Measurements from ENCODE around the gene OR4E2. TPM values are rescaled to one million over a fixed set of nuclear protein-coding genes. Genes with fewer than 3 reads are reported as not detected.

The OR4E2 gene
- total RNA-seq, 4 donors from 2014 or later, result not detected

GRCh38 chr14:21652209-21652808 lies 1.3 kb upstream of the OR4E2 start:
- 45% methylated on average over 1 of the region's 1 CpG for WGBS
- no peak overlapping the region for H3K4me3 ChIP-seq
- H3K27me3 ChIP-seq, result no peaks in the 10 kb centered on the region
- no peaks in the 10 kb centered on the region for H3K36me3 ChIP-seq
- peaks cover 3% of the 10 kb centered on the region for H3K9me3 ChIP-seq
- no peak overlapping the region for H3K27ac ChIP-seq
- no peak for TF ChIP-seq CTCF (IDR thresholded peaks at IDR 0.05)
- TF ChIP-seq POLR2AphosphoS5 (IDR thresholded peaks at IDR 0.05), result no peak
- no peaks in the 10 kb centered on the region for H3K4me1 ChIP-seq
- no peak for DNase-seq (ENCODE audit: low spot score in 2 of 2)

DNA sequence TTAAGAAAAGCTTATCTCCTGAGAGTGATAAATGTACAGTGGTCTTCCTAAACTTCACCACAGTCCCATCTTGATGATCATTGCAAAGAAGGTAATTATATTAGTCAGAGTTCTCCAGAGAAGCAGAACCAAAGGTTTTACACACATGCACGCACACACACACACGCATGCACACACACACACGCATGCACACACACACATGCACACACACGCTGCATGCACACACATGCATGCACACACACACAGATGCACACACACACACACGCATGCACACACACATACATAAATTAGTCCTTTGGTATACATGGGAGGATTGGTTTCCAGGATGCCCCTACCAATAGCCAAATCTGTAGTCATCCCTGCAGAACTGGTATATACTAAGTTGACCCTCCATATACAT lies 580 bp downstream of the OR4E2 start:
- Histone ChIP-seq H3K27me3 (no peaks in the 10 kb centered on the region), H3K4me1 (no peaks in the 10 kb centered on the region), H3K36me3 (no peaks in the 10 kb centered on the region), H3K9me3 (no peaks in the 10 kb centered on the region), H3K4me3 (no peak overlapping the region), H3K27ac (no peak overlapping the region)
- TF ChIP-seq POLR2A (IDR thresholded peaks at IDR 0.05), result no peak
- no peak for TF ChIP-seq POLR2AphosphoS5 (IDR thresholded peaks at IDR 0.05)
- TF ChIP-seq CTCF (IDR thresholded peaks at IDR 0.05), result no peak
- TF ChIP-seq EP300 (IDR thresholded peaks at IDR 0.05), result no peak
- WGBS, result 90% methylated on average over 5 of the region's 5 CpGs
- DNase-seq (ENCODE audit: low spot score in 2 of 2), result no peak

GRCh38 chr14:21656980-21657379 lies 3.3 kb downstream of the OR4E2 start:
- 85% methylated on average over 1 of the region's 1 CpG for WGBS
- TF ChIP-seq POLR2AphosphoS5 (IDR thresholded peaks at IDR 0.05), result no peak
- TF ChIP-seq POLR2A (IDR thresholded peaks at IDR 0.05), result no peak
- TF ChIP-seq EP300 (IDR thresholded peaks at IDR 0.05), result no peak
- TF ChIP-seq CTCF (IDR thresholded peaks at IDR 0.05), result no peak

GRCh38 chr14:21668377-21668776 lies 14.7 kb downstream of the OR4E2 start:
- WGBS, result 81% methylated on average over 3 of the region's 3 CpGs
- Histone ChIP-seq H3K27me3 (no peaks in the 10 kb centered on the region), H3K36me3 (no peaks in the 10 kb centered on the region), H3K4me1 (no peaks in the 10 kb centered on the region), H3K27ac (no peak overlapping the region), H3K9me3 (no peaks in the 10 kb centered on the region), H3K4me3 (no peak overlapping the region)
- DNase-seq (ENCODE audit: low spot score in 2 of 2), result no peak
- no peak for TF ChIP-seq POLR2AphosphoS5 (IDR thresholded peaks at IDR 0.05)
- TF ChIP-seq POLR2A (IDR thresholded peaks at IDR 0.05), result no peak
- no peak for TF ChIP-seq EP300 (IDR thresholded peaks at IDR 0.05)
- TF ChIP-seq CTCF (IDR thresholded peaks at IDR 0.05), result no peak

More at GRCh38 chr14:21656980-21657379, 3.3 kb downstream of the OR4E2 start:
- H3K36me3 ChIP-seq, result no peaks in the 10 kb centered on the region
- DNase-seq (ENCODE audit: low spot score in 2 of 2), result no peak
- H3K4me3 ChIP-seq, result no peak overlapping the region
- no peaks in the 10 kb centered on the region for H3K9me3 ChIP-seq
- no peaks in the 10 kb centered on the region for H3K4me1 ChIP-seq
- no peak overlapping the region for H3K27ac ChIP-seq
- no peaks in the 10 kb centered on the region for H3K27me3 ChIP-seq

DNA sequence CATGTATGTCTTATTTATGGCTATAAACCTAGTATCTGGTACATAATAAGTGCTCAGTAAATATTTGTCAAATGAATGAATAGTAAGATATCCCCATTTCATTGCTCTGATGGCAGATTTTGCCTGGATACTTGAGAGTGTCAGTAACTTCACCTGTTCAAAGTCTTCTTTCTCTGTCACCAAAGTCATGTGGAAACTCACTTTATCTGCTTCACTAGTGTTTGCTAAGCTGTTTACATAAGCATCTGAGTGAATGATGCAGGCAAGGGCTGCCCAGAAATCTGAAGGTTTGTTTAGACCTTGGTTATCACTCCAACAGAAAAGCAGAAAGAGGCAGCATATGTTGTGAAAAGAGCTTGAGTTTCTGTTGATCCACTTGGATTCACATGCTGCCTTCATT lies 15.6 kb downstream of the OR4E2 start:
- no peak for DNase-seq (ENCODE audit: low spot score in 2 of 2)
- no peaks in the 10 kb centered on the region for H3K4me1 ChIP-seq
- no peaks in the 10 kb centered on the region for H3K9me3 ChIP-seq
- no peak overlapping the region for H3K4me3 ChIP-seq
- no peaks in the 10 kb centered on the region for H3K36me3 ChIP-seq
- no peaks in the 10 kb centered on the region for H3K27me3 ChIP-seq
- H3K27ac ChIP-seq, result no peak overlapping the region
- TF ChIP-seq EP300 (IDR thresholded peaks at IDR 0.05) (no peak), POLR2AphosphoS5 (IDR thresholded peaks at IDR 0.05) (no peak), POLR2A (IDR thresholded peaks at IDR 0.05) (no peak), CTCF (IDR thresholded peaks at IDR 0.05) (no peak)
